ENCODE measurements around the gene HMCN1.

DNA sequence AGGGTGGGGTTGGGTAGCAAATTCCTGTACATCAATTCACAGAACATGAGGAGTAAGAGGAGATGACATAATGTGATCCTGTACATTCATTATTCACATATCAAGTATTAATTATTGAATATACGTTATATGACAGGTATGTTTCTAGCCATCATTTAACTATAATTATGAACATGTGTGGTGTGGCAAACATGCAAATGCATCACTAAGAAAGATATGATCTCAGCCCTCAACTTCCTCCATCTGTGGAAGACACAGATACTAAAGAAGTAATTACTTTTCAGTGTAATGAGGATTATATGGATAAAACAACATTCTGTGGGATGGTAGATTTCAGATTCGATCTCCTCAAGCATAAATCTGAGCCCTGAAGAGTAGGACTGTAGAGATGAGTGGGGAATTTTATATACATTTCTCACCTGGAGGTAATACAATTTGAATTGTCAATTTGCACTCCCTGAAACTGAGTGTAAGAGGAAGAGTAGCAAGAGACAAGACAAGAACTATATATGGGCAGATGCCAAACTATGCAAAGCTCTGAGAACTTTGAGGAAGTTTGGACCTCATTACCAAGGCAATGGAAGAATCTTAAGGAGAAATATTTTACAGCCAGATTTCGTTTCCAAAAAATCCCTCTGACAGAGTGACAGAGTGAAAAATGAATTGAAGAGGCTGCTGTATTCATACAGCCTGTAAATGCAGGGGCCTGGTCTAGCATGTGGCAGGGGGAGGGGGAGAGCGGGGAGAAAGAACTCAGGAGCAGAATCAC, 365.3 kb downstream of the HMCN1 start:
- TF ChIP-seq, protein P1, sequence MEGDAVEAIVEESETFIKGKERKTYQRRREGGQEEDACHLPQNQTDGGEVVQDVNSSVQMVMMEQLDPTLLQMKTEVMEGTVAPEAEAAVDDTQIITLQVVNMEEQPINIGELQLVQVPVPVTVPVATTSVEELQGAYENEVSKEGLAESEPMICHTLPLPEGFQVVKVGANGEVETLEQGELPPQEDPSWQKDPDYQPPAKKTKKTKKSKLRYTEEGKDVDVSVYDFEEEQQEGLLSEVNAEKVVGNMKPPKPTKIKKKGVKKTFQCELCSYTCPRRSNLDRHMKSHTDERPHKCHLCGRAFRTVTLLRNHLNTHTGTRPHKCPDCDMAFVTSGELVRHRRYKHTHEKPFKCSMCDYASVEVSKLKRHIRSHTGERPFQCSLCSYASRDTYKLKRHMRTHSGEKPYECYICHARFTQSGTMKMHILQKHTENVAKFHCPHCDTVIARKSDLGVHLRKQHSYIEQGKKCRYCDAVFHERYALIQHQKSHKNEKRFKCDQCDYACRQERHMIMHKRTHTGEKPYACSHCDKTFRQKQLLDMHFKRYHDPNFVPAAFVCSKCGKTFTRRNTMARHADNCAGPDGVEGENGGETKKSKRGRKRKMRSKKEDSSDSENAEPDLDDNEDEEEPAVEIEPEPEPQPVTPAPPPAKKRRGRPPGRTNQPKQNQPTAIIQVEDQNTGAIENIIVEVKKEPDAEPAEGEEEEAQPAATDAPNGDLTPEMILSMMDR (IDR thresholded peaks at IDR 0.05; ENCODE audit: poor library complexity, severe bottlenecking), result no peak
- no peak for TF ChIP-seq EZH2 (IDR thresholded peaks at IDR 0.05; ENCODE audit: borderline replicate concordance, insufficient read depth, low read length, poor library complexity, severe bottlenecking)
- TF ChIP-seq RAD21 (conservative IDR thresholded peaks at IDR 0.05), result no peak
- TF ChIP-seq SMC3 (conservative IDR thresholded peaks at IDR 0.05; ENCODE audit: poor library complexity), result no peak
- TF ChIP-seq MXI1 (conservative IDR thresholded peaks at IDR 0.05; ENCODE audit: poor library complexity, severe bottlenecking), result no peak
- TF ChIP-seq, protein P2, sequence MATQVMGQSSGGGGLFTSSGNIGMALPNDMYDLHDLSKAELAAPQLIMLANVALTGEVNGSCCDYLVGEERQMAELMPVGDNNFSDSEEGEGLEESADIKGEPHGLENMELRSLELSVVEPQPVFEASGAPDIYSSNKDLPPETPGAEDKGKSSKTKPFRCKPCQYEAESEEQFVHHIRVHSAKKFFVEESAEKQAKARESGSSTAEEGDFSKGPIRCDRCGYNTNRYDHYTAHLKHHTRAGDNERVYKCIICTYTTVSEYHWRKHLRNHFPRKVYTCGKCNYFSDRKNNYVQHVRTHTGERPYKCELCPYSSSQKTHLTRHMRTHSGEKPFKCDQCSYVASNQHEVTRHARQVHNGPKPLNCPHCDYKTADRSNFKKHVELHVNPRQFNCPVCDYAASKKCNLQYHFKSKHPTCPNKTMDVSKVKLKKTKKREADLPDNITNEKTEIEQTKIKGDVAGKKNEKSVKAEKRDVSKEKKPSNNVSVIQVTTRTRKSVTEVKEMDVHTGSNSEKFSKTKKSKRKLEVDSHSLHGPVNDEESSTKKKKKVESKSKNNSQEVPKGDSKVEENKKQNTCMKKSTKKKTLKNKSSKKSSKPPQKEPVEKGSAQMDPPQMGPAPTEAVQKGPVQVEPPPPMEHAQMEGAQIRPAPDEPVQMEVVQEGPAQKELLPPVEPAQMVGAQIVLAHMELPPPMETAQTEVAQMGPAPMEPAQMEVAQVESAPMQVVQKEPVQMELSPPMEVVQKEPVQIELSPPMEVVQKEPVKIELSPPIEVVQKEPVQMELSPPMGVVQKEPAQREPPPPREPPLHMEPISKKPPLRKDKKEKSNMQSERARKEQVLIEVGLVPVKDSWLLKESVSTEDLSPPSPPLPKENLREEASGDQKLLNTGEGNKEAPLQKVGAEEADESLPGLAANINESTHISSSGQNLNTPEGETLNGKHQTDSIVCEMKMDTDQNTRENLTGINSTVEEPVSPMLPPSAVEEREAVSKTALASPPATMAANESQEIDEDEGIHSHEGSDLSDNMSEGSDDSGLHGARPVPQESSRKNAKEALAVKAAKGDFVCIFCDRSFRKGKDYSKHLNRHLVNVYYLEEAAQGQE (IDR thresholded peaks at IDR 0.05; ENCODE audit: borderline replicate concordance), result no peak
- no peak for TF ChIP-seq EP300 (conservative IDR thresholded peaks at IDR 0.05; ENCODE audit: poor library complexity, severe bottlenecking)
- TF ChIP-seq TAF1 (IDR thresholded peaks at IDR 0.05; ENCODE audit: low read depth), result no peak
- no peak for TF ChIP-seq POLR2AphosphoS5 (IDR thresholded peaks at IDR 0.05)
